ENCODE results near the gene SND1.

The SND1 gene

DNA sequence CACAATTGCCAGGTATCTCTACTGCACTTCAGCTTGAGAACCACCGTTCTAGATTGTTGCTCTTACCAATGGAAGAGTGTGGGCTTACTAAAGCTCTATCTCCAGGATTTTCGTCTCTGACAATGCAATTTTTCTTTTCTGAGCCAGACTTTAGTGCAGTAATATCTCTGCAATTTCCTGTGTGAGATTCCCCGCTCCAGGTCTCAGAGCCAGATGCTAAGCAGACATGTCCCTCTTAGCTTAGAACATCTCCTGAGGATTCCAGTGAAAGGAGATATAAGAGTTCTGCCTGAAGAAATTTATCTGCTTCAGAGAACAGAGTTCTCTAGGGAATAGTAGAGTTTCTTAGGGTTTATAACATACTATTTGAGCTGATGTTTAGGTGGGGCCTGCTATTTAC lies 82.0 kb downstream of the SND1 start:
- DNase-seq, result no peak

DNA sequence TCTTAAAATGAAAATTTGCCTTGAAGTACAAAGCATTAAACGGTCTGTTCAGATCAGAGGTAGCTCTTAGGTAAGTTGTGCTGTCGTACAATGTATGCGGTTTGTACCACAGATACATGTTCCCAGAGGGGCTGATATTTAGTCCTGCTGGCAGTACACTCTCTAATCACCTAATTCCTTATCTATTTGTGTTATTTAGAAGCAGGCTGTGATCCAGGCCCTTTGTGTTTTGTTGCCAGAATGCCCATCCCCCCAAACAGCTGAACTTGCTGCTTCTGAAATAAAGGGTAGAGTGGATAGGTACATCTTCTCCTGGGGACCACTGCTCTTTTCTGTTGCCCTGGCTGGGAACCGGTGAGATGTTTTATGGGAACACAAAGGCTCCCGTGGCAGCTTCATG lies 84.5 kb downstream of the SND1 start:
- DNase-seq, result no peak

DNA sequence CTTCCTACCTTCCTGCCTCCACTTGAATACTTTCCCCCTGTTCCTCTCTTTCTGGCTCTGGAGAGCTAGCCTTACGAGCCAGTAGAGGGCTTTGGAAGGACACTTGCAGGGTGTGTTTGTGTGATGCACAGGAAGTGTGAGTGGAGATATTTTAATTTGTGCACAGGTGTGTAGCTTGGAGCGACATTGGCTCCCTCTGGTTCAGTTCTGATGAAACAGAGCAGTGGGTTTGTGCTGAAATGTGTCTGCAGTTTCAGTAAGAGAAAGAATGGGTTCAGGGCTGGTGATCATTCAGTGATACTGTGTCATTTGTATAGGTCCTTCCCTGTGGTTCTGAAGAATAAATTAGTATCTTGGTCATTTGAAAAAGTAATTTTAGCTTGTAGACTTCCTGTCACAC lies 86.9 kb downstream of the SND1 start:
- no peak for DNase-seq

DNA sequence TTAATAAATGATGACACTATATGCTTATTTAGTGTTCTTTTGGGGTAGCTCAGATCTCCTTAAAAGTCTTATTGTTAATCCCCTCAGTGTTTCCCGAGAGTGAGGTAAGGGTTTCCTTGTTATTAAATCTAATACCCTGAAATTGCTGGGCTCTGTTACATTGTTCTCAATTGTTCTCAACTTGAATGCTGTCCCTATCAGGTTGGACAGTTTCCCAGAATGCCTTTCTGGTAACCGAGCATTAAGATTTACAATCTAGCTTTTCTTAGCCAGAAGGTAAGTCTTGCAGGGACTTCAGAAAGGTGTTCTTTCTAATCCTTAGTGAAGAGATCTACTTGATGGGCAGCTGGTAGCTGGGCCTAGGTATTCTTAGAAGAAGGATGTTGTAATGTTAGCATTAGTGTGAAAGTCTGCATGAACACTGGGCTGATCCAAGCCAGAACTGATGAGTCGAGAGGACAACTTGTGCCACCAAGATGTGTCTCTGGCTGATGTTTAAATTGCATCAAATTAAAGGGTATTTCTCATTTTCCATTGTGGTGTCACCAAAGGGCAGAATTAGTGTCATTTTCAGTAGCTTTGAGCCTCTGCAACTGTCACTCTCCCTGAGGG lies 89.9 kb downstream of the SND1 start:
- no peak for DNase-seq

DNA sequence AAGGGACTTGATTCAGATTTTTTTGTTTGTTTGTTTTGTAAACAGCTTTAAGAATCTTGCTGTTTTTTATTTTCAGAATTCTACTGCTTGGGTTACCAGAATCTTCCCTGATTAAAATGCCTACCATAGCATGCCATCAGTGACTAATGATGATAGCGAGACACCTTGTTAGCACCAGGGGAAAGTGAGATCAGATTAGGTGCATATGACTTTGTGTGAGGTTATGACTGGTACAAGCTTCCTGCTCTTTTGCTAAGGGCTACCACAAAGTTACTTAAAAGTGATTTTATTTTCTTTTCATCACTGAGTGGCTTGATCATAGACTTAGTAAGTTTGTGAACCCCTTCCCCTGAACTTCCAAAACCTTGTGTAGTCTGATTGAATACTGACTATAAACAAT lies 93.5 kb downstream of the SND1 start:
- no peak for DNase-seq

DNA sequence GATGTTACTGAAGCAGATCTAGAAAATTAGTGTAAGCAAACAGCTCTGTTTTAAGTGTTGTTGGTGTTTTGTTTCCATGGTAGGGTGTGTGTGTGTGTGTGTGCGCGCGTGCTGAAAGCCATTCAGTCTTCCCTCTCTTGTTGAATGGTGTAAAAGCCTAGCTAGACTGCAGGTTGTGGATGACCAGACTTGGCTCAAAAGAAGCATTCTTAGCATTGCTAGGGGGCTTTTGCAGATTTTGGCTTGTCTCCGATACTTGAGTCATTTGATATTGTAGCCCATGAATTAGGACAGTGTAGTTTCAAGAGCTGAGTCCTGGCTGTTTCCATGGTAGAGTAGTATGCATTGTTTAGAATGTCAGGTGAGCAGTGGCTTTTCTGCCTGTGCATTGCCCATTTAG lies 99.1 kb downstream of the SND1 start:
- no peak for DNase-seq

DNA sequence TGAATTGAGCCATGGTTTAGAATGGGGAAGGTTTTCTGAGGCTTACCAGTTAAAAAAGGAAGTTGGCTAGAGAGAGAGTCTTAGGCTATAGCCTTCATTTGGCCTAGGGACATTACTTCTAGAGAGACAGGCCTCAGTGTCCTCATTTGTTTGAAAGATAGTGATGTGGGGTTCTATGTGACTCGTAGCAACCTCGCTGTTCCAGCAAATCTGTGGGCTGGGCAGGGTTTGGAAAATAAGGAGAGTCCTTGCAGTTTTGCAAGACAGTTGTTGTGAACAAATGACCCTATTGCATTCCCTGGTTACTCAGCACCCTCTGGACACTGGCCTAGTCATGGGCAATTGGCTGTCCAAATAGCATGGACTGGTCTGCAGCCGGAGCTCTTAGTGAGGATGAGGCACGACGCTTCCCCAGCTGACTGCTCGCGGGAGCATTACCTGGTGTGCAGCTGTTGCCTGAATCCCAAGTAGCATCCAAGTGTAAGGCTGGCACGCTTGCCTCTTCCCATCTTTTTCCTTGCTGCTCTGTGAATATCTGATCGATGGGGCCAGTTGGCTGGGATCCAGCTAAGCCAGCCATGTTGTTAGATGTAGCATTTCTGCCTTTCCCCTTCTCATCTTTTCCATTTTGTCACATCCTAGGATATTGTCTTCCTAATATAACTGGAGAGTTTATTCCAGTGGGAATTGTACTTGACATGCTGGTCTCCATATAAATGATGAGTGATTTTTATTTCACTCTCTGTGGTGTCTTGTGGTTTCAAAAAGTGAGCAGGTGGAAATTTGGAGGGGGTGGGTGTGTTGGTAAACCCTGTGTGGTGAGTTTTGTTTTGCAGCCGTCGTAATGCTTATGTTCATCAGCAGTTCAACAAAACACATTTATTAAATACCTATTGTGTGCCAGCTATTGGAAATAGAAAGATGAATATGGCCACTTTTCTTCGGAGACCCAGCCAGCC lies 99.8 kb downstream of the SND1 start:
- no peak for DNase-seq

DNA sequence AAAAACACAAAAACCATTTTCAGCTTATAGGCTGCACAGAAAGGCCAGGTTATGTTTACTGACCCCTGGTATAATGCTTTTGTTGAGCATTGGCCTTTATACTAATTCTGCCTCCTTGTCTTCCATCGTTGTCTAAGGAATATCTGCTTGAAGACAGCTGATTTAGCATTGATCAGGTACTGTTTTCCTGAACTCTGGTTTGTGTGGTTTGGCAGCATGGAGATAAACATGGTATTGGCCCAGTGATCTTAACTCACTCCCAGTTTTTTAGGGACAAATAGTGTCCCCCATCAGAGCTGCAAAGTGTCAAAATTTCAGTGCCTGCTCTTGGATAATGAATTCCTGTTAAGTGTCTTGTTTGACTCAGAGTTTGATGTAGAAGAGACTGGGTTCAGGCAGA lies 100.8 kb downstream of the SND1 start:
- no peak for DNase-seq

DNA sequence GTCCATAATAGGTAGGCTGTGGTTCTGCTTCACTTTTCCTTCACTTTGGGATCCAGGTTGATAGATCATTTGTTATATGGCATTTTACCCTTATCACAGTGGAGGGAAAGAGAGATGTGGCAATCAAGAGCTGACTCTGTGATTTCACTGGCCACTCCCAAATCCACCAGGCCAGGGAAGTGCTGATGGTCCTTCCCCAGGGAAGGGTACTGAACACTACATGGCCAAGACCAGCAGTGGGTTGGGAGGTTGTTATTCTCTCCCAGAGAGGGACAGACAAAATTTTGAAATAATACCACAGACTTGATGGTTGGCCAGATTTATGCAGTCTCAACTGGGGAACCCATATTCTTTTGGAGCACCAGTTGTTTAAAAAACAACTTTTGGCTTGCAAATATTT lies 102.5 kb downstream of the SND1 start:
- DNase-seq, result no peak

DNA sequence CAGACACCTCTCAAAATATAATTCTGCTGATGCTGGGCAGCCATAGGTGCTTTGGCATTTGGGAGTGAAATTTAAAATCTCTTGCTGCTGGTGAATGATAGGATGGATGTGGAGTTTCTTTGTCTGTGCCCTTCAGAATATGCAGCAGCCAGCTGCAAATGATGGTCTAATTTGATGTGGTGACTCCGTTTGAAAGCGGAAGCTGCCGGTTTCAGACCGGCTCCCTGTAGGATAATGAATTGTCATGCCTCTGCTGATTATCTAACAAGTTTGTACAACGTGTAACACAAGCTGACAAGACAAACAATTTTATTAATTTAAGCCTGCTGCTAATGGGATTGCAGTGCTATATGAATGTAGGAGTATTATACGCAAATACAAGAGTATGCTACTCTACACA lies 103.5 kb downstream of the SND1 start:
- DNase-seq, result no peak

DNA sequence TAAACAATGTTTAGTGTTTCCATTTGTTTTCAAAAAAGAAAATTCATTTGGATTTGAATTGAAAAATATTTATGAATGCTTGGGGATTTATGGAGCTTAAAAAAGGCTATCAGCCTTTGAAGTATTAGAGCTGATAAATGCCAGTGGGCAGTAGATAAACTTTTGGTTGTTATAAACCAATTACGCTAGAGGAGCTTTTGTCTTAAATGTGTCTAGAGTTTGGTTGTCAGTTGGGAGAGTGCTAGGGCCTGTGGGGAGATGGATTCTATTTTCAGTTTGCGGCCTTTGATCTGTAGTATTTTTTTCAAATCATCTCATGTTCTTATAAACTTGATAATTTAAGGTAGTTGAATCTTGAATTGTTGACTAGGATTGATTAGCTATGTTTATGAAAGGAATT lies 104.0 kb downstream of the SND1 start:
- DNase-seq, result no peak

DNA sequence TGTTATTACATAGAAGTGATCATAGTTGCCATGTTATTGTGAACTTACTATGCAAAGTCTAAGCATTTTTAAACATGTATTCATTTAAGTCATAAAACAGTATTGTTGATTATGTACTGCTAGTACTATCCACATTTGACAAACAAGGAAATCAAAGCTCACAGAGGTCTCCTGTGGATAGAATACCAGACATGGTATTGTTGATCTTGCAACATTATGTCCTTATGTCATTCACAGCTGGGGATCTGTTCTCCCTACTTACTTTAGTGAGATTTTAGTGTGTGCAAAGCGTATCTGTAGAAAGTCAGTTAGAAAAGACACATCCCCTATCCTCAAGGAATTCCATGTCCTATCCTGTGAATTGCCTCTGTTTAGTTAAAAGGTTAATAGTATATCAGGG lies 106.1 kb downstream of the SND1 start:
- no peak for DNase-seq

DNA sequence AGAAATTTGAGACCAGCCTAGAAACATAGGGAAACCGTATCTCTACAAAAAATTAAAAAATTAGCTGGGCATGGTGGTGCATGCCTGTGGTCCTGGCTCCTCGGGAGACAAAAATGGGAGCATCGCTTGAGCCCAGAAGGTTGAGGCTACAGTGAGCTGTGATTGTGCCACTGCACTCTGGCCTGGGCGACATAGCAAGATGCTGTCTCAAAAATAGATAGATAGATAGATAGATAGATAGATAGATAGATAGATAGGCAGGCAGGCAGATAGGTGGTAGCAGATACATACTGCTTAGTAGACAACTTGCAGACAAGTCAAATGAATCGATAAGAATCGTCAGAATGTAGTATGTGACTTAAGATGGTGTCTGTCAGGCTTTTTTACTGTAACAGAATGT lies 106.9 kb downstream of the SND1 start:
- DNase-seq, result no peak

DNA sequence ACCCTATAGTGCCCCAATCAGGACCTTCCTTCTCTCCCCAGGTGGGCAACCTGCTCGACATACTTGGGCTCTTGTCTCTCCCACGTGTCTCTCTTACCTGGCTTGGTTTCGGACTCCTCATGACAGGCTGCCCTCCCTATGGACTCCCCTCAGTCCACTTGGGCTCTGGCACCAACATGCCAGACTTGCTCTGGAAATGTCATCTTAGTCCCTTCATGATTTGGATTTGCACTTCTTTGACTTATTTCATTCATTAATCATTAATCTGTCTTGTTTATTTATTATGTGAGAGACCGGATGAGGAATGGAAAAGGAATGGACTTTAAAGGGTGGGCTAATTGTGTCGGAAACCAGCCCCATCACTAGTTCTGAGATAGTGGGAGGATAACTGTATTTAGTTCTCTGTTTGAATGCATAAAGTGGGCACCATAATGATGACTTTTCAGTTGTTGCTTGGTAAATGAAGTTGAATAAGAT lies 108.0 kb downstream of the SND1 start:
- no peak for DNase-seq

DNA sequence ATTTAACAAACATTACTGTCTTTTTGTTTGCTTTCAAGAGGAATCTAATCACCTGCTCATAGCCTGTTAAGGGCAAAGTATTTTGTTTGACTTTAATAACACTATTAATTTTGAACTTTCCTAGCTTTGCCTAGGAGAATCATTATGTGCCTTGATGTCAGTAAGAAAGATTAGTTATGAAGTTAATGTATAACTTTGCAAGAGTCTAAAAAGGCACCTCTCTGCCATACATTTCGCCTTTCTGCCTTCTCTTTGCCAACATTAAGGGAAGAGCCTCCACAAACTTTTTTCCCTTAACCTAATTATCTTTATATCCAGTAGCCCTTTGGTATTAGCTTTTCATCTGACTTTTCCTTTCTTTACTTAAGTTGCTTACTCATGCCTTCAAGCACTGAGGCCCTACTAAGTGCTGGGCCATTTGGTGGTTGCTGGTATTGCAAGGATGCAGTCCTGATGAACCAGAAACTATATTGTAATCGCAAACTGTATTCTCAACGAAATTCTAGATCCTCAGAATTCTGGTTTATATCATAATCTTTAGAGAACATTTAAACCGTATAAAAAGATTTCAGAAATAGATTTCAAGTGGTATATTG lies 108.5 kb downstream of the SND1 start:
- DNase-seq, result no peak

DNA sequence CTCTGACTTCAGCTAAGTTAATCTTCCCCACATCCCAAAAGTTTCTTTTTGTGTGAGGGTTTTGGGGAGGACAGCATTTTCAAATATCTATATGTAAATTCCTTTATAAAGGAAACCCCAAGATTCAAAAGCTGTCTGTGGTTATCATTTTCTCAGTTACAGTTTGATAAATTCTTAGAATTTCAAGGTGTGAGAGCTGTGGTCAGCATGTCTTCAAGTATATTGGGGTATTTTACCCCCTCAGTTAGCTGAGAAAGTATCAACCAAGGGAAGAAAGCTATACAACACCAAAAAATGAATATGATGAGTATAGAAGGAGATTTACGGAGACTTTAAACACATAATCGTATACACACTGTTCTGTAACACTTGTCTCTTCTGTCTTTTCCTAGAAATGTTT lies 109.2 kb downstream of the SND1 start:
- no peak for DNase-seq

DNA sequence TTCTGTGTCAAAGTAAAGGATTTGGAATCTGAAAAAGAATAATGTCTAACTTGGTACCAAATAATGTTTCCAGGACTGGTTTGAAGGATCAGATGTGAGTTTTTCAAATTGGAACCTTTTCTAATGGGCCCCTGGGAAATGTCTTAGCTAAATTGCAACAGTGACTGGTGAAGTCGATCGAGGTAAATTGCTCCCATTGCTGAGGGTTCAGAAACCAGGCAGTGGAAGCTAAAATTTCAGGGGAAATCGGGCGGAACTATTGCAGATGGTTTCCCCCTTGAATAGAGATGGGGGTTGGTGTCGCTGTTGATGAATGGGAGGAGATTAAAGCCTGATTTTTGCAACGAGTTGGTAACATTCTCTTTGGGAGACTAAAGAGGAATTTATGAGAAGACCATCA lies 112.7 kb downstream of the SND1 start:
- no peak for DNase-seq

DNA sequence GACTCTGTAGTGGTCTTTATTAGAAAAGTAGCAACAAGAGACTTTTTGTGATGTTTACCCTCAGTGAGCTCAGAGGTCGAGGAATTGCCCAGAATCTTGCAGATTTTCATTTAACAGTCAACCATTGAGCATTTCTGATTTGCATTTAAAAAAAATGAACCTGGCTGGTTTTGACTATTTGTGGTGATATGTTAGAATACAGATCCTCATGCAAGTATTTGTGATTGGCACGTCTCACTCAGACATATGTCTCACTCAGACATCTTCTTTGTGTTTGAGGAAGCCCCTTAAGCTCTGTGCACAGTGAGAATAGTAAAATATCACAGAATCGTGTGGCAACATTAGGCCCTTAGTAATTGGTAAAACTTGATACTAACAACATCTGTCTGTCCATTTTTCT lies 113.2 kb downstream of the SND1 start:
- no peak for DNase-seq

DNA sequence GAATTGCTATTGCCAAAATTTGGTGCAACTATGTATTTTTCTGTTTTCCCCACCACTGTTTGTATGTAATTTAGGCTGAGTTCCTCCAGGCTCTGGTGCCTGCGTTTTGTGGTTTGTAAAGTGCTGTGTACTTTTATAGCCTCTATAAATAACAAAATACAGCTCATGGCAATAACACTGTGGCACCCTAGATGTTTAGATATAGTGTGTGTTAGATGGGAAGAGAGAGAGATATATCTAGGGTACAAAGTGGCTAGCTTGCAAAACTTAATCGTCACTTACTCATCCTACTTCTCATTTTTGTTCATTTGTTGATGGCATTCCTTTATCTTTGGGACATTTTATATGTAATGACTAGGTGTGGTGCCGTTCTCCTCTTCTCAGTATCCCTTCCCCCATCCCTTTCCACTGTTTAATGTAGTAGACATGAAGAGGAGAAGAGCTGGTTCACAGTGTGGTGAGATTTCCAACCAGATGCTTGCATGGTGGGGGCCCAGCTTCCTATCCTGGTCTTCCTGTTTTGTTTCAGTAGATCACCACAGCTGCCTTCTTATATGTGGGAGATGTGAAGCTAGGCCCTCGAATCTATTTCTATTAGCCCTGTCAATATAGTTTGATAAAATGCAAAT lies 115.0 kb downstream of the SND1 start:
- DNase-seq, result no peak

DNA sequence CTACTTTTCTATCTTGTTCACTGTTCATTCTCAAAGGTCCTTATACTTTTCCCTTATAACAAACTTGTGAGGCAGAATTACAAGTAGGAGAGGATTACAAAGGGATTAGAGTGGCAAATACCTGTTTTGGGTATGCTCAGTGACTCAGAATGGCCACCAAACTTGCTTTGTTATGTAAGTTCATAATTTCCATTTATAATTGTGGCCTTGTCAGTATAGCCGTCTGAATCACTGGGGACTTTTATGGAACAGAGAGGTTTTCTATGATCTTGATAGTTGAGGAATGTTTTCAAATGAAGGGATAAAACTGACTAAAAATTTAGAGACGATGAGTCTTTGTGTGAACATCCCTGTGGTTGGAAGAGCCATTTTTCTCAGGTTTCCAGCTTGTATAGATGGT lies 116.2 kb downstream of the SND1 start:
- no peak for DNase-seq

DNA sequence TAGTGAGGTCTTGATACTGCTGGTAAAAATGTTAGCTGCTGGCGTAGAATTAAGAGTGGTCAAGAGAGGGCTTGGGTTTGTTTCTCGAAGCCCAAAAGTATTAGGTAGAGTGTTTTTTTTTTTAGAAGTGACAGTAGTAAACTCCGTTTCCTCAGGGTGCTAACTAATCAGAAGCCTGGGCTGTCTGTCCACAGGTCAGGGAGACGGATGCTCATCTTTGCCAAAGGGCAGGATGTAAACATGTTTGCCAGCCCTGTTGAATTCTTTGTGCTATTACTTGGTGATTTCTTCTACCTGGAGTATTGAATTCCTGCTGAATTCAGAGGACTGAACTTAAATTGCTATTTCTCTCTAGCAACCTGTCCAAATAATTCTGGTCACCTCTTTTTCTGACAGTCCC lies 117.1 kb downstream of the SND1 start:
- DNase-seq, result no peak

DNA sequence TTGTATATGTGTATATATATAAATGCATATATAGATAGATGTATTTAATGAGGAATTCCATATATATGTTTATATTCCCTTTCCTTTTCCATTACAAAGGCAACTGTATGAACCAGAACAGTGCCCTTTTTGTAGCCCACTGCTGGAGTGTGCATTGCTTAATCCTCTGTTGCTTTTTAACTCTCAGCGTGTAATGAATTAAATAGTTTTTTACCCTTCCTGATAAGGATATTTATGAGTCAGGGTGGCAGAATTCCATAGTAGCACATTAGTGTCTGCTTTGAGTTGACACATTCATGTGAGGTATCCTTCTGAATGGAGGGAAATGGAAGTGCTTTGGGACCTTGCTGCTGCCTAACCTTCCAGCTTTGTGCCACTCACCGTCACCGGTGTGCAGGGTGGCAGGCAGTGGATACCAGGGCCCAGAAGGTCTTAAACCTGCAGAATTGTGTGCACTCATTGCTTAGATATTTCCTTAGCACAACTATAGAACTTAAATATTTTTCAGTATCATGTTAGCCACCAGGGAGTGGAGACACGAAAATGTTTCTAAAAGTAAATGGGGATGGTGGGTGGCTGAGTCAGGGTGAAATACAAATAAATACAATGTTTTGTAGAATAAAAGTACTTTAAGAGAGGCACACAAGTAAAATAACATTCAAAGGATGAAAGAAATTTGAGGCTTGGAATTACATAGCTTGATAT lies 117.9 kb downstream of the SND1 start:
- DNase-seq, result no peak

DNA sequence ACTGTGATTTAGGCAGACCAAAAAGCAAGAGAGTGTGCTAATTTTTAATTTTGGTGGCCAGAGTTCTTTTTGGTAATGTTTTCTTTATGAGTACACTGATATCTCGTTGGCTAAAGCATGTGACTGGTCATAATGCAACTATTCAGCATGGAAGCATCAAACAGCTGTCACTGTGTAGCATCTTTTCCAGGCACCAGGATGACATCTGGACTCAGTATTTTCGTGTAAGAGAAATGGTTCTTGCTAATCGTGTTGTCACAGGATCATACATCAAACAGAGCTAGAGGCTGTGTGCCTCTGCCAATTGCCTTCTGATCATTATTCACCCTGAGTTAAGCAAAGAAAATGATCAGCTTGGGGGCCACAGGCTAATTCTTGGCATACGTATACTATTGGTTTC lies 118.9 kb downstream of the SND1 start:
- no peak for DNase-seq

Measured in T1000 (cell line).